HG02623 (cell line): ENCODE results near the gene TFDP2.
"Not testable (repeated sequence)": the region's sequence is repeated elsewhere in the genome, so short reads cannot be mapped to it uniquely, and the experiment has no call there.

ENCODE experiments used
- ATAC-seq: cut with Tn5 transposase; IDR thresholded peaks from one replicate; pipeline ENCODE4 v1.9.1; 2021; ENCODE audit warnings: moderate library complexity; ENCODE audit not compliant: unreplicated experiment

TFDP2 gene

GRCh38 chr3:142127941-142128658 is 21.2 kb downstream of the TFDP2 start:
- ATAC-seq, result no peak

- ATAC-seq, result no peak
These were observed 25.1 kb downstream of the TFDP2 start for GRCh38 chr3:142124243-142124642.

GRCh38 chr3:142120707-142121106 is 28.6 kb downstream of the TFDP2 start:
- no peak for ATAC-seq

GRCh38 chr3:142118911-142119310 is 30.4 kb downstream of the TFDP2 start:
- no peak for ATAC-seq

DNA sequence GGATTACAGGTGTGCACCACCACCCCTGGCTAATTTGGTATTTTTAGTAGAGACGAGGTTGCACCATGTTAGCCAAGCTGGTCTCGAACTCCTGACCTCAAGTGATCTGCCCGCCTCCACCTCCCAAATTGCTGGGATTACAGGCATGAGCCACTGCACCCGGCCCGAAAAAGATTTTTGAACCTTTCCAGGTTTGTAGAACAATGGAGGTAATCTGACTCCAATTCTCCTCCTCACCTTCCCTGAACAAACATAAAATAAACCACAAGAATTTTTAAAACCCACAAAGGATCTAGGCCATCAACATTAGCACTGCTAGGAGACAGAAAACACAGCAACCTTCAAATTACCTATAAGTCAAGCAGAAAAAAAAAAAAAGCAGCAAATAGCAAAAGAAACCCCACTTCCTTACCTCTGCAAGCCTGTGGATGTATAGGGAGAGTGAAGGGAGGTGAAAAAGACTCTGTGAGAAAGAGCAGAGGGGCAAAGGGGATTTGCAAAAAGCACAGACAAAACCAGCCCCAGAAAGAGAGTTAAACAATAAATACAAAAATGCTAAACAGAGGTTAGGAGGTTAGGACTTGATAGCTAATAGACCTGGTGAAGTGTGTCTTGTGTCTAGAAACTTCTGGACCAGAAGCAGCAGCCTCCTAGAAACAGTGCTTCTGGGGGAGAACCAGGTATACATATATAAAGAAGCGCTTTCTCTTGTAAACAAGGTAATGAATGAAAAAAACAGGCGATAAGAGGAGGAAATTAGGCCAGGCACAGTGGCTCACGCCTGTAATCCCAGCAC is 32.1 kb downstream of the TFDP2 start:
- no peak for ATAC-seq

- no peak for ATAC-seq
These were observed 33.3 kb downstream of the TFDP2 start for GRCh38 chr3:142115867-142116668.

DNA sequence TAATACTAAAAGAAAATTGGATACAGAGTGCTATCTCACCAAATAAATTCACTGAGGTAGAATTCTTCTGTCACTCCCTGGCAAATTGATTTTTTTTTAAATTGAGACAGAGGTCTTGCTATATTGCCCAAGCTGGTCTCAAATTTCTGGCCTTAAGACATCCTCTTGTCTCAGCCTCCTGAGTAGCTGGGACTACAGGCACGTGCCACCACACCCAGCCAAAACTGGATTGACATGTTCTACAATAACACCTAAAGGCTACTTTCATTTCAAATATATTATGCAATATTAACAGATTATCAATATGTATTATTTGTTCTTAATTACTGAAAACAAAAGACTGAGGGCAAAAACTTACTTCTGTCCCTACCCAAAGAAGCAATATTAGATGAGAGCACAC is 36.7 kb downstream of the TFDP2 start:
- ATAC-seq, result no peak

DNA sequence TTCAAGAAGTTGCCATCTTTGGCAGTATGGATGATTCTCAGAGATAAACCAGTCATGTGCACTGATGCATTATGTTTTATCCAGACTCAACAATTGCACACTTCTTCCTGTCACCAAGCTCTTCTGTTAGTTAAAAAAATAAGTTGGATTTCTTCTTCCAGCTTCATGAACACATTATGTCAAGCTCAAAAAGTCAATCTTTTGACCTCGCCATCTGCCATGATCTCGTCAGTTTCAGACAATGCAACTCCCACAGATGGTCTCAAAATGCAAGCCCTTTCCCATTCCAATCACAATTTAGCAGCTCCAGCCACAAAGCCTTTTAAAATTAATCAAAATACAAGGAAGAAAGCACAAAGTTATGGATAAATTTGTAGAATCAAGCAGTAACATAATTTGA is 42.8 kb downstream of the TFDP2 start:
- no peak for ATAC-seq

- no peak for ATAC-seq
These were observed 43.4 kb downstream of the TFDP2 start for GRCh38 chr3:142105991-142106390.

GRCh38 chr3:142104763-142105162 is 44.6 kb downstream of the TFDP2 start:
- no peak for ATAC-seq

DNA sequence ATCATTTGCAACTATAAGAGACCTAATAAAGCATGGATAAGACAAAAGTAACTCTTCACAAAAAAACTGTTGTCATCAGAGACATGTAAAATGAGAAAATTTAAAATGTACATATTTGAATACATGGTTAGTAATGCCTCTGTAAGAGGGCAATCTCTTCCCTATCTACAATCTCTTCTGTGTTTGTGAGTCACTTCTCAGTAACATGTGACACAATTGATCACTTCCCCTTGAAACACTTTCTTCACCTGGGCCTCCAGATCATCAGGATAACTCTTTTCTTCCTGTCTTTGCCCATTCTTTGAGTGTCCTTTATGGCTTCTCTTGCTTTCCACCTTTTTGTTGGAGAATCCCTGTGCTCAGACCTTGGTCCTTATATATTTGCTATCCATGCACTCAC is 50.4 kb downstream of the TFDP2 start:
- ATAC-seq, result no peak

DNA sequence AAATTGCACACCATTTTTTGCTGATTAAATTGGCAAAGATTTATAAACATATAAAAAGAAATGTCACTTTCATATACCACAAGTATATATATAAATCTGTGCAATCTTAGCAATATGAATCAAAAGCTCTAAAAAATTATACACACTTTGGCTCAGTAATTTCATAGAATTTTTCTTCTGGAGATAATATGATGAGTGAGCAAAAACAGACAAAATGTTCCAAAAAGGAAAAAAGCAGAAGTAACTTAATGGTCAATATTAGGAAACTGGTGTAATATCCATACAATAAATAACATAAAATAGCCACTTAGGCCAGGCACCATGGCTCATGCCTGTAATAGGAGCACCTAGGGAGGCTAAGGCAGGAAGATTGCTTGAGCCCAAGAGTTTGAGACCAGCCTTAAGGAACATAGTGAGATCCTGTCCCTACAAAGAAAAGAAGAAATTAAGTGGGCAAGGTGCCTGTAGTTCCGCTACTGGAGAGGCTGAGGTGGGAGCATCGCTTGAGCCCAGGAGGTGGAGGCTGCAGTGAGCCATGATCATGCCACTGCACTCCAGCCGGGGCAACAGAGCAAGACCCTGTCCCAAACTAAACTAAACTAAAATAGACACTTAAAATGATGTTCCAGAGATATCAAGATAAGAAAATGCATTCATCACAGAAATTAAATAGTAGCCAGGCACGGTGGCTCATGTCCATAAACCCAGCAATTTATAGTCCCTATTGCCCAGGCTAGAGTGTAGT is 52.1 kb downstream of the TFDP2 start:
- no peak for ATAC-seq

DNA sequence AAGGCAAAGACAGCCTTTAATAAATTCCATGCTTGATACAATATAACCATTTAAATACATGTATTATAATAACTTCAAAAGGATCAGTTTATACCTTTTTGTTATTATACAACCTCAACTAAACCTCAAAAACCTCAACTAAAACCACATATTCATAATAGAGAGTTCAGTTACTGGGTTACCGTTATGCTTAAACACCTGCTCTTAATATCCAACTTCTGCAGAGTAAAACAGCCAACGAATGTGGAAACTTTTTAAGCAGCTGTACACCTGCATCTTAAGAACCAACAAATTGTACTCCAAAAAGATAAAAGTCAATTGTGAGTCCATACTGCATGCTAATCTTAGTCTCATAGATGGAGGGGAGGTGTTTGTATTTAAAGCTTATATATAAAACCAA is 53.5 kb downstream of the TFDP2 start:
- ATAC-seq, result no peak

- ATAC-seq, result not testable (repeated sequence)
These were observed 60.4 kb downstream of the TFDP2 start for GRCh38 chr3:142088925-142089324.

DNA sequence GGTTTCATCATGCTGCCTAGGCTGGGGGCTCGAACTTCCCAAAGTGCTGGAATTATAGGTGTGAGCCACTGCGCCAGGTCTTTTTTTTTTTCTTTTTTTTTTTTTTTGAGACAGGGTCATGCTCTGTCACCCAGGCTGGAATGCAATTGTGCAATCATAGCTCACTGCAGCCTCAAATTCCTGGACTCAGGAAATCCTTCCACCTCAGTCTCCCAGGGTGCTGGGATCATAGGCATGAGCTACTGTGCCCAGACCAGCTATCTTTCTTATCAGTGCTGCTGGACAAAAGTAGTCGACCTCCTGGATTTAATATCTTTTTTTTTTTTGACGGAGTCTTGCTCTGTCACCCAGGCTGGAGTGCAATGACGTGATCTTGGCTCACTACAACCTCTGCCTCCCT is 60.8 kb downstream of the TFDP2 start:
- ATAC-seq, result no peak

DNA sequence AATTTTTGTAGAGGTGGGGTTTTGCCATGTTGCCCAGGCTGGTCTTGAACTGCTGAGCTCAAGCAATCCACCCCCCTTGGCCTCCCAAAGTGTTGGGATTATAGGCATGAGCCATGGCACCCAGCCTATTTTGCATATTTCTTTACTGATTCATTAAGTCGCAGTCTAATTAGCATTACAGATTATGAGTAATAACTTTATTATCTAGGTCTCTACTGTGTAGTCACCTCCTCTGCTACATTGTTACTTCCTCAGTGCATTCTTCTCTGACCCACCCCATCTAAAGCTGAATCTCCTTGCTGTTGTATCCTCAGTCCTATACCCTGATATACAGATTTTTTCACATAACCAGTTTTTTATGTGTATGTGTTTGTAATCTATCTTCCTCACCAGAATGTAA is 61.7 kb downstream of the TFDP2 start:
- ATAC-seq, result no peak

- no peak for ATAC-seq
These were observed 62.7 kb downstream of the TFDP2 start for GRCh38 chr3:142086581-142087090.

DNA sequence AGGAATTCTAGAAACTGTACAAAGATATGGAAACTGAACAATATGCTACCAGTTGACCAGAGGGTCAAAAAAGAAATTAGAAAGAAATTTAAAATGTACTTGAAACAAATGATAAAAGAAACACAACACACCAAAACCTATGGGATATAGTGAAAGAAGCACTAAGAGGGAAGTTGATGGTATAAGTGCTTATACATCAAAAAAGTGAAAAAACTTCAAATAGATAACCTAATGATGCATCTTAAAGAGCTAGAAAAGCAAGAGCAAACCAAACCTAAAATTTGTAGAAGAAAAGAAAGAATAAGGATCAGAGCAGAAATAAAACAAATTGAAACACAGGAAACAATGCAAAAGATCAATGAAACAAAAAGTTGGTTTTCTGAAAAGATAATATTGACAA is 68.2 kb downstream of the TFDP2 start:
- no peak for ATAC-seq

- no peak for ATAC-seq
These were observed 71.4 kb downstream of the TFDP2 start for GRCh38 chr3:142077859-142078500.

DNA sequence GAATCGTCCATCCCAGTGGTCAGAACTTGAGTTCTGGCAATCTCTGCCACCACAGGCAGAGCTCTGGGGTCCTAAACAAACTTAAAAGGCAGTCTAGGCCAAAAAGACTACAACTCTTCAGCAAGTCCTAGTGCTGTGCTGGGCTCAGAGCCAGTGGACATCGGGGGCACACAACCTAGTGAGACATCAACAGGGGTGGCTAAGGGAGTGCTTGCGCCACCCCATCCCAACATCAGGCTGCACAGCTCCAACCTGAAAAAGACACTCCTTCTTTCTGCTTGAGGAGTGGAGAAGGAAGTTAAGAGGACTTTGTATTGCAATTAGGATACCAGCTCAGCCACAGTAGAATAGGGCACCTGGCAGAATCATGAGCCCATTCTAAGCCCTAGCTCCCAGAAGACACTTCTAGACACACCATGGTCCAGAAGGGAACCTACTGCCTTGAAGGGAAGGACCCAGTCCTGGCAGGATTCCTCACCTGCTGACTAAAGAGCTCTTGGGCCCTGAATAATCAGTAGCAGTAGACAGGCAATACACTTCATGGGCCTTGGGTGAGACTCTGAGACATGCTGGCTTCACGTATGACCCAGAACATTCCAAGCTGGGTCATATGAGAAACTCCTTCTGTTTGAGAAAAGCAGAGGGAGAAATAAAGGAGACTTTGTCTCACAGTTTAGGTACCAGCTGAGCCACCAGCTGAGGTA is 72.0 kb downstream of the TFDP2 start:
- no peak for ATAC-seq
